Measurements from ENCODE around the gene LUM.
"Not testable (repeated sequence)": the region's sequence is repeated elsewhere in the genome, so short reads cannot be mapped to it uniquely, and the experiment has no call there.

Gene LUM

DNA sequence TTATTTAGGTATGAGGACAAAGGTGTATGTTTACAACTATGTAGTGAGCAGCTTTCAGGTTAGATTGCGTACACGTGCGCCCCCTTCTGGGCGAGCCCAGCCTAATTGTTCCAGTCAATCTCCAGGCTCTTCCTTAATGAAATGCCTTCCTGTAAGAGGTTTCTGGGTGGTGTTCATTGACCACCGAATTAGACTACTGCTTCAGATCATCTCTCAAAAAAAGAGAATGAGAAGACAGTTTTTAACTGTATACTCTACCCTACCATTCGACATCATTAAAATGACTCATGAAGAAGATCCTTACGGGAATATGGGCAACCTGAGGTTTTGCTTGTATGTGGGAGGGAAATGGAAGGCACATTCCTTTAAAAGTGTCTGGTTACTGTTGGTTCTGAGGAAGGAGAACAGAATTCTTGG lies 2.1 kb downstream of the LUM start:
- DNase-seq, result peak in 1 of 2 donors; percentile 10

DNA sequence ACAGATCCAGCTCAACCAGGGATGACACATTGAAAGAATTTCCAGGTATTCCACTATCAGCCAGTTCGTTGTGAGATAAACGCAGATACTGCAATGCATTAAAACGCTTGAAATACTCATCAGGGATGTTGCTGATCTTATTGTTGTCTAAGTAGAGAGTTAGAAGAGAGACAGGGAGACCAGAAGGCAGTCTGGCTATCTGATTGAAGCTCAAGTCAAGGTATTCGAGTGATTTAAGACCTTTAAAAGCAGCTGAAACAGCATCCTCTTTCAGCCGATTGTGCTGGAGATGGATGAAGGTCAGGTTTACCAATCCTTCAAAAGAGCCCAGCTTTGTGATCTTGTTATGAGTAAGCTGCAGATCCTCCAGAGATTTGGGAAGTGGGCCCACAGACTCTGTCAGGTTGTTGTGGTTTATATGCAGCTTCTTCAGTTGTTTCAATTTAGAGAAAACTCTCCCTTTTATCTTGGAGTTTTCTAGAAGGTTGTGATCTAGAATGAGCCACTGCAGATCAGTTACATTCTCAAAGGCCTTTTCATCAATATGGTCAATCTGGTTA lies 3.0 kb downstream of the LUM start:
- DNase-seq, result no peak

GRCh38 chr12:91106283-91106682 lies 5.0 kb downstream of the LUM start:
- no peak for DNase-seq

DNA sequence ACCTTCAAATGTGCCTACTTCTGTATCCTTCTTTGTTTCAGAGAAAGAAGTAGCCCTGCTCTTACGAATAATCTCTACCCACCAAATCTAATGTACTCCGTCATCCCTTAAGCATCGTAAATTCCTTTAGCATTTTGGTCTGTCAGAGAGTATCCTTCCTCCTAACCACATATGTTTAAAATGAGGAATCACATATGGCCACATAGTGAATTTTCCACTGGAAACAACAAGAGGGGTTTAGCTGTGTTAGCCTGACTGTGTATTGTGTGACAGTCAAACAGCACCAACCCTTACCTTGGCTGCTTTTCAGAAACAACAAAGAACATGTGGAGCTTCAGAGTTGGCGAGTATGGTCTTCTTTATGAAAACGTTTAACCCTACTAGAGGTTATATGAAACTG lies 5.5 kb downstream of the LUM start:
- DNase-seq, result no peak

DNA sequence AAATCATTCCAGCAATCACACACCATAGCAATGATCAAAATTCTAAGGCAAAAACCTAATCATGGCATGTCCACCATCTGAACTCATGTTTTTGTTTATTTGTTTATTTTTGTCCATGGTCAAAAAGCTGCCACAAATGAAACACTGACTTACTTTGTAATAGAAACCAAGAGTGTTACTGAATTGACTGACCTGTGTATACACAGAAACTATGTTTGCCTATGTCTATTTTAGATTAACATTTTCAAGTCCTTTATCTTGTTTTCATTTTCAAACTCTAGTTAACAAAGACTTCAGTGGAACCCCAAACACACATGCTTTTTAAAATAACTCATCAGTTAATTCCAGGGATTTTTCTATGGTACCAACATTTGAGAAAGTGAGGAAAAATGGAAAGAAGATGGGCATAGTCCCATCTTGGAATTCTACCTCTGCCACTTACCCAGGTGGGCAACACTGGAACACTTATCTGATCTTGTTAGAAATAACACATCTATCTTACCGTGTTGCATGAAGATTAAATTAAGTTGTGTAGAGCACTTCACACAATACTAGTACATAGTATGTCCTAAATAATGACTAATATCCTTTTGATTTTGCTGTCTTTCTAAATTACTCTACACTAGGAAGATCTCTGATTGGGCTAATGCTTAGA lies 6.4 kb downstream of the LUM start:
- no peak for DNase-seq

DNA sequence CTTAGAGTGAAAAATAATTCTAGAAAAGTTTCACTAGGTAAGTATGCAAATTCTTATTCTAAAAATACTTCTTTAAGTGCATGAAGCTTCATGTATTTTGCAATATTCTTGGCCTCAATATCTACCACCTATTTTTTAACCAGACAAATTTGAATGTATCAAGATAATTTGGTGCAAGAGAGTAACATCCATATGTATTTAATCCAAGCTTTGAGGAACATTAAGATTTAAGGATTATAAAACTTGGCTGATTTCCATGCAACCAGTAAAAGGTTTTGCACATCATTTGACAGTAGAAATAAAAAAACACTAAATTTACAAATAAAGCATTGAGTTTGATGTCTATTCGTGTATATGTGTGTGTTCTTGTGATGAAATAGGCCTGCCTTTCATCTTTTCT lies 7.7 kb downstream of the LUM start:
- no peak for DNase-seq

DNA sequence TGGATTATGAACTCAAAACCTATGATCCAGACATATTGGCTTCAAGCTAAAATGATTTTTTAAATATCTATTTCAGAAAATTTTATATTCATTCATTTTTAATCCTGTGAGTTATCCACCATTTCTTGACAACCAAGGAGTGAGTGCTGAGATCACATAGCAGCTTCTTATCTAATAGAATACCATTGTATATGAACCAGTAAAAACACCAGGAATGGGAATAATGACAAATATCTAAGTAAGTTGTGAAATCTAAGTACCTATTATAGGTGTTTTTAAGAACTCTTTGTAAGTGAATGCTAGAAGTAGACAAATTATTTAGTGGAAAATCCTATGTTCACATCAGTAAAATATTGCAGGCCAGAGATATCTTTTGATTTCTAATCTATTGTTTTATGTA lies 8.2 kb downstream of the LUM start:
- no peak for DNase-seq

DNA sequence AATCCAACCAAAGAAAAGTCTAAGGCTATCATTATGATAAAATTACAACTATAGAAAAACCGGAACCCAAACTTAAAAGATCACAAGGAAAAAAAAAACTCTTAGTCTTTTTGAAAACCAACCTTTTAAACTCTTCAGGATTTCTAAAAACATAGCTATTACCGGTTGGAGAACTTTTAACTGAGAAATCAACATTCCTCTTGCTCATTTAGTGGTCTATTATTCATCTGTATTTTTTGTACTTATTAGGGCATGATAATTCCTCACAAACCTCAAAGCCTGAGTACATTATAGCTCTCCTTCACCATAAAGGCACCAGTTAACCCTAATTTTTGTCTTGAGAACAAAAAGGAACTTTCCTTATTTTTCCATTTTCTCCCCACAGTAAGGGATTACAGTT lies 10.4 kb downstream of the LUM start:
- no peak for DNase-seq

DNA sequence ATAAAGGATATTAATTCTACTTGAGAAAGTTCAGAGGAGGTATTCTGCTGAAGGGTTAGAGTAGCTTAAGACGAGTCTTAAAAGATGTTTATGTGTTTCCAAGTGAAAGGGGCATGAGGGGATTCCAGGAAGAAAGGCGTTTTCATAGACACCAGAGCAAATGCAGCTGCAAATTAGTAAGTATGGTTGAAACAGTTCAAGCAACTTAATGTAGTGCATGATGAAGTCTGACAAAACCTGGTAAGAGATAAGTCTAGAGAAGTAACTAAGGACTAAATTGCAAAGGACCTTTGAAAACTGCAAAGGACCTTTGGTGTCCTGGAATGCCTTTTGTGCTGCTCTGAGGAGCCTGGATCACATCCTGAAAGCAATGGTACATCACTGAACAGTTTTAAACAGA lies 11.5 kb downstream of the LUM start:
- DNase-seq, result no peak

- no peak for DNase-seq
Measured at GRCh38 chr12:91099341-91099740, 12.0 kb downstream of the LUM start.

DNA sequence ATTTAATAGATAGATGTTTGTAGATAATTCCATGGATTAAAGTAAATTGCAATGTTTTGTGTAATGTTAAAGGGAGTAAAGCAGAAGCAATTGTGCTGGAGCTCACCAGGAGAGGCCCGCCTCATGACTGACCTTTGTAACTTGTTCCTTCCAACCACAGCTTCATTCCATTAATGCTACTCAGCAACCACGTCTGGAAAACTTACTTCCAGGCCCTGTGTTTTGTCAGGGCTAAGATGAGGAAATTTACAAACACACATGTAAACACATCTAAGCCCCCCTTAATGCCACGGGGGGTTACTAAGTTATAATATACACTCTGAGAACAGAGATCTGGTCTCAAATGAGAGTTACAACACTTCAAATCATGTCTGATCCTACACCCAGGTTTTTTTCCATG lies 12.4 kb downstream of the LUM start:
- DNase-seq, result no peak

GRCh38 chr12:91098461-91098860 lies 12.8 kb downstream of the LUM start:
- DNase-seq, result no peak

GRCh38 chr12:91094957-91095356 lies 16.3 kb downstream of the LUM start:
- DNase-seq, result no peak

- DNase-seq, result no peak
Measured at GRCh38 chr12:91094032-91094662, 17.1 kb downstream of the LUM start.

GRCh38 chr12:91093341-91093740 lies 18.0 kb downstream of the LUM start:
- no peak for DNase-seq

- no peak for DNase-seq
Measured at GRCh38 chr12:91091916-91092715, 19.2 kb downstream of the LUM start.

GRCh38 chr12:91089953-91090352 lies 21.3 kb downstream of the LUM start:
- DNase-seq, result not testable (repeated sequence)

GRCh38 chr12:91080041-91080440 lies 31.3 kb downstream of the LUM start:
- DNase-seq, result no peak

DNA sequence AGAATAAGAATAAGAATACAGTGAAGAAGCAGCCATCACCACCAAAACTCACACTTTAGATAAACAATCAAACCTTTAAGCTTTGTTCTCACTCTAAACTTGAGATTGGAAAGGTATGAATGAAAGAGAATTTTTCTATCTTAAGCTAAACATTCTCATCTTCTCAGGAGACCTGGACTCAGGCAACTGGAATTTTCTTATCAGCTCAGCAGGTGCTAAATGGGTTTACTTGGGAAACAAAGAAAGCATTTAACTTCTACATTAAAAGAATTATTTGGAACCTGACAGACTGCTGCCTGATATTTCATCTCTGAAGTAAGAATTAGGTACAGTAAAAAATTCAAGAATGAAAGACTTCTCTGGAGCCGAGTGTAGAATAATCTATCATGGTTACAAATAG lies 32.8 kb downstream of the LUM start:
- DNase-seq, result no peak

DNA sequence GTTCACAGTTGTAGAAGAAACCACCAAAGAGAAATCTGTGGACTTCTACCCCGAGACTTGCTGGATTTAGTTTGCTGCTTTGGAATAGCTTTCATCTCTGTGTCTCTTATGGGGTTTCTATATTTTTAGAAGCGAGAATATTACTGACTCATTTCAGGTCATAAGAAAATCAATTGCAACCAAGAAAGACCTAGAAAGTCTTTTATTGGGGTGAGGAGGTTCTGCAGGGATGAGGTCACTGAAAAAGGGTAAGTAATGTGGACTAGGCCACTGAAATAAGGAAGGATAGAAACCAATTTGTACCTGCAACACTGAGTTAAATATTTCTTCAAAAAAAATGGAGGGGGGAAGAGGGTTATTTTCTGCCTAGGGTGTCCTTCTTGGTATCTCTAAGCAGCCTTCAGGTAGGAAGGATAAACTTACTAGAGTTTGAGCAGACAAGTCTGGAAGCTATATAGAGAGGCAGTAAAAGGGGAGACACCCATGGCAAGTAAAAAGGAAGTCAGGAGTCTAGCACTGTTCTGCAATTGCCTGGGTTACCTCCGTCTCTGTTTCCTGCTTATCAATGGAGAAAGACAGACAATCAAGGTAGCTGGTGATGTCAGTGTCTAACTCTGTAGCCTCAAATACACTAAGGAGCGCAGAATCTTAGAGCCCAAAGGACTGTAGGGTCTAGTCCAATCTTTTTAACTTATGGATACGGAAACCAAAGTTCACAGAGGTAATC lies 33.9 kb downstream of the LUM start:
- DNase-seq, result no peak

DNA sequence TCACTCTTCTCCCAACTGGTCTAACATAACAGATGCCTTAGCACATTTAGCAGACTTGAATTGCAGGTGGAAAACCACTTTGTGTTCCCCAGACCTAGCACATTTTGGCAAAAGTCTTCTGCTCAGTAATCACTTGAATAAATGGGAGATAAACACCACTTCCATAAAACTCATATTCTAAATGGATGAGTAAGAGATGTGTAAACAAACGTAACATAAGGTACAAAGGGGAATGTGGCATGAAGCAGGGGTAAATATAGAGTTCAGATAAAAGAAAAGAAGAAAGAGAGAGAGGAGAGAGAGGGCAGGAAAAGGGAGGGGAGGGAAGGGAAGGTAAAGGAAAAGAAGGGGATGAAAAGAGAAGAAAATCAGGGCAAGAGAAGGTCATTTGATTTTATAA lies 36.4 kb downstream of the LUM start:
- DNase-seq, result no peak

DNA sequence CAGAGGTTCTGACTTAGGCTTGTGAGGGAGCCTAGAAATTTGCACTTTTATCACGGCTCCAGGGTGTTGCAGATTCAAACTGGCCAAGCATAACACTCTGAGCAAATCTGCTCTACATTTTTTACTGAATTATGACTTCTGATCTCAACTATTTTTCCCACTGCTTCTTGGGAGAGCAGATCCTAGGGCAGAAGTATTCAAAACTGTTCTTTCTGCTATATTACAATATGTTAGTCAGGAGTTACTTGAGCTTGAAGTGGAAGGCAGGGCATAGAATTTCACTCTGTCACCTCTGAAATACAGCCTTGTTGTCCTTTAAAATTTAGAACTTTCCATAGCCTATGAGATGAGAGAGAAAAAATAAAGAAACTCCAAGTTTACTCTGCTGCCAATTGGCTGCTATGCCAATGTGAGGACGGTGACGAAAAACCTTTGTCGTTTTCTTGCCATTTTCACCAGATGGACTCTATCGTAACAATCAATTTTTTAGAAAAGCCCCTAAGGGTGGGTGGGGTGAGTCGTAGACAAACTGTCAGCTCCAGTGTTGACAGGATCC lies 37.1 kb downstream of the LUM start:
- DNase-seq, result no peak

- no peak for DNase-seq
Measured at GRCh38 chr12:91073426-91073825, 37.9 kb downstream of the LUM start.

Measured in CD4-positive, alpha-beta T cell treated with Interleukin-4 for 1 hour (primary cell).